Measurements from ENCODE around the gene SORT1. TPM values are rescaled to one million over a fixed set of nuclear protein-coding genes. Genes with fewer than 3 reads are reported as not detected.
"Not testable (repeated sequence)": the region's sequence is repeated elsewhere in the genome, so short reads cannot be mapped to it uniquely, and the experiment has no call there.

SORT1 gene
- total RNA-seq, 4 donors from 2014 or later: 66.6 to 142 (median 105) TPM

DNA sequence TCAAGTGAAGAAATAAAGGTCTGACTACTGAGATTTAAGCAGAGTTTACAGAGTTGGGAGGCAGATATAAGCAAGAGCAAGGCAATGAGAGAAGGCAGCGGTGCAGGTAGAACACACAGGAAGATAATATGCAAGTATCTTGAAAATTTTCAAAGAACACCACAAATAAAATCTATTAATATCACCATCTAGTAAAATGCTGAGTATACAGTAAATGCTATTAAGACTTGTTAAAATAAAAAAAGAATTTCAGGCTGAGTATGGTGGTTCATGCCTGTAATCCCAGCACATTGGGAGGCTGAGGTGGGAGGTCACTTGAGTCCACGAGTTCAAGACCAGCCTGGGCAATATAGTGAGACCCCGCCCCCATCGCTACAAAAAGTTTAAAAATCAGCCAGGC is 20.0 kb downstream of the SORT1 start:
- no peak overlapping the region for H3K27ac ChIP-seq
- no peak overlapping the region for H3K4me3 ChIP-seq
- H3K9me3 ChIP-seq: no peaks in the 10 kb centered on the region
- no peak for ATAC-seq
- no peaks in the 10 kb centered on the region for H3K36me3 ChIP-seq
- WGBS, 2 donors (ENCODE audit: low coverage in 1 of 2): 79 to 86% methylated on average over 1 to 4 of the region's 4 CpGs
- H3K27me3 ChIP-seq: no peaks in the 10 kb centered on the region
- no peak for TF ChIP-seq EP300 (IDR thresholded peaks at IDR 0.05)
- TF ChIP-seq POLR2A (IDR thresholded peaks at IDR 0.05): no peak
- no peak for TF ChIP-seq POLR2AphosphoS5 (IDR thresholded peaks at IDR 0.05)
- TF ChIP-seq, protein P1, sequence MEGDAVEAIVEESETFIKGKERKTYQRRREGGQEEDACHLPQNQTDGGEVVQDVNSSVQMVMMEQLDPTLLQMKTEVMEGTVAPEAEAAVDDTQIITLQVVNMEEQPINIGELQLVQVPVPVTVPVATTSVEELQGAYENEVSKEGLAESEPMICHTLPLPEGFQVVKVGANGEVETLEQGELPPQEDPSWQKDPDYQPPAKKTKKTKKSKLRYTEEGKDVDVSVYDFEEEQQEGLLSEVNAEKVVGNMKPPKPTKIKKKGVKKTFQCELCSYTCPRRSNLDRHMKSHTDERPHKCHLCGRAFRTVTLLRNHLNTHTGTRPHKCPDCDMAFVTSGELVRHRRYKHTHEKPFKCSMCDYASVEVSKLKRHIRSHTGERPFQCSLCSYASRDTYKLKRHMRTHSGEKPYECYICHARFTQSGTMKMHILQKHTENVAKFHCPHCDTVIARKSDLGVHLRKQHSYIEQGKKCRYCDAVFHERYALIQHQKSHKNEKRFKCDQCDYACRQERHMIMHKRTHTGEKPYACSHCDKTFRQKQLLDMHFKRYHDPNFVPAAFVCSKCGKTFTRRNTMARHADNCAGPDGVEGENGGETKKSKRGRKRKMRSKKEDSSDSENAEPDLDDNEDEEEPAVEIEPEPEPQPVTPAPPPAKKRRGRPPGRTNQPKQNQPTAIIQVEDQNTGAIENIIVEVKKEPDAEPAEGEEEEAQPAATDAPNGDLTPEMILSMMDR (IDR thresholded peaks at IDR 0.05): no peak
- peaks cover 3 to 87% (median 28%) of the 10 kb centered on the region in 3 donors for H3K4me1 ChIP-seq

DNA sequence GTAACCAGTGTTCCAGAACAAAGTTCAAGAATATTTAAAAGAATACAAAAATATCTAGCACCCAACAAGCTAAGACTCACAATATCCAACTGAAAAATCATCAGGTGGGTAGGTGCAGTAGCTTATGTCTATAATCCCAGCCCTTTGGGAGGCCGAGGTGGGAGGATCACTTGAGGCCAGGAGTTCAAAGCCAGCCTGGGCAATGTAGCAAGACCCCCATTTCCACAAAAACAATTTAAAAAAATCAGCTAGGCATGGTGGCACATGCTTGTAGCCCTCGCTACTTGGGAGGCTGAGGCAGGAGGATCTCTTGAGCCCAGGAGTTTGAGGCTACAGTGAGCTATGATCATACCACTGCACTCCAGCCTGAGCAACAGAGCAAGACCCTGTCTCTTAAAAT is 24.0 kb downstream of the SORT1 start:
- not testable (repeated sequence) for H3K27me3 ChIP-seq, H3K36me3 ChIP-seq, H3K9me3 ChIP-seq, H3K4me3 ChIP-seq, ATAC-seq
- 88 to 100% methylated on average over 1 to 2 of the region's 2 CpGs for WGBS, 2 donors (ENCODE audit: low coverage in 1 of 2)
- Histone ChIP-seq H3K27ac (peak overlapping the region in 2 of 4 donors; percentile 87 to 88), H3K4me1 (peaks cover 9 to 92% (median 27%) of the 10 kb centered on the region in 3 donors)

DNA sequence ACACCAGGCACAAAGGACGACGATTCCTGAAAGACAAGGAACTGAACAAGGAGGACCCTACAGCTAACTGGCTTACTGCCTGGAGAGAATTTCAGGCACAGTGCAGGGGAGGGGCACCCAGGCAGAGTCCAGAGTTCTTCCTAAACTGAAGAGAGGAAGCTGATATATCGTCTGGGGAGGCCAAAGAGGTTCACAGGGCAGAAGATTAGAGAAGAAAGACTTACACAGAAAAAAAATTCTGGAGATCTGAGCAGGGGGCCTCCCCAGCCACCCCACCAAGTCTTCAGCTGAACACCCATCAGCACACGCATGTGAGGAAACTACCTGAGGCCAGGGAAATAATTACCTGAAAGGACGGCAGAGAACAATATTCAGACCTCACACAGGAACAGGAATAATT is 24.6 kb downstream of the SORT1 start:
- Histone ChIP-seq H3K4me3 (no peak overlapping the region), H3K27ac (peak overlapping the region in 3 of 4 donors; percentile 20 to 88 (median 87)), H3K36me3 (peaks cover 0 to 3% of the 10 kb centered on the region in 2 donors), H3K9me3 (no peaks in the 10 kb centered on the region), H3K27me3 (no peaks in the 10 kb centered on the region), H3K4me1 (peaks cover 9 to 97% (median 27%) of the 10 kb centered on the region in 3 donors)
- TF ChIP-seq POLR2A (IDR thresholded peaks at IDR 0.05) (no peak), EP300 (IDR thresholded peaks at IDR 0.05) (no peak), POLR2AphosphoS5 (IDR thresholded peaks at IDR 0.05) (no peak)
- TF ChIP-seq, protein P1 (IDR thresholded peaks at IDR 0.05): no peak
- no peak for ATAC-seq
- WGBS, 2 donors (ENCODE audit: low coverage in 1 of 2): 39 to 42% methylated on average over 4 to 5 of the region's 5 CpGs

DNA sequence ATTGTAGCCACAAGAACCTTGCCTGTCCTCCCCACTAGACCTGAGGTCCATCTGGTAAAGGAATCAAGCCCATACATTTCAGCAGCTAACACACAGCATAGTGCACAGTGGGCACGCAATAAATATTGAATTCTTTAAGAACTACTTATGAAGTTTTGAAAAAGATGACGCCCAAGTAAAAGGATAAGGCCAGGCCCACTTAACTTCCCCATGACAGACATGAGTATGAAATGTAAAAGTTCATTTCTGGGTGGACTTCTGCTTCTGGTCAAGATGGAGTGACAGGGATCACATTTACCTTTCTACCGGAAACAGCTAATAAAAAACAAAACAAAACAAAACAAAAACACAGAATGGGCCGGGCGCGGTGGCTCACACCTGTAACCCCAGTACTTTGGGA is 25.4 kb downstream of the SORT1 start:
- no peaks in the 10 kb centered on the region for H3K27me3 ChIP-seq
- no peak overlapping the region for H3K4me3 ChIP-seq
- peaks cover 0 to 9% of the 10 kb centered on the region in 2 donors for H3K36me3 ChIP-seq
- H3K27ac ChIP-seq: peak overlapping the region; percentile 85 to 99 (median 88)
- WGBS, 2 donors (ENCODE audit: low coverage in 1 of 2): 93 to 98% methylated on average over 3 to 6 of the region's 6 CpGs
- ATAC-seq: no peak
- TF ChIP-seq, protein P1 (IDR thresholded peaks at IDR 0.05): no peak
- TF ChIP-seq POLR2AphosphoS5 (IDR thresholded peaks at IDR 0.05) (no peak), POLR2A (IDR thresholded peaks at IDR 0.05) (no peak), EP300 (IDR thresholded peaks at IDR 0.05) (no peak)
- no peaks in the 10 kb centered on the region for H3K9me3 ChIP-seq
- peaks cover 9 to 94% (median 24%) of the 10 kb centered on the region in 3 donors for H3K4me1 ChIP-seq

DNA sequence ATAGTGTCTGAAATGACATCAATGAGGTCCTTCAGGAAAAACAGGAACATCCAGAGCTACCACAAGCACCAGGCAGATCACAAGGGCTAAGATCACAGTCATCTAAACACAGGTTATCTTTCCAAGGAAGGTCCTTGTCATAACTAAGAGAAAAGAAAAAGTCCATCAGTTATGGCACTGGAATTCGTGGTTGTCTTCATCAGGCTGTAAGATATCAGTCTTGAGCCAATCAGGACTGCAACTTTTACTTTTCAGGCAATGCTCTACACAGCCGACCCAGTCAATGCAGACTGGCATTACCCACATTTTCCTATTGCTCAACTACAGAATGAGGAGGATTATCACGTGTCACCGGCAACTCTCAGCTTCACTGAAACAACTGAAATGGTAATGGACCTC is 26.4 kb downstream of the SORT1 start:
- WGBS, 2 donors (ENCODE audit: low coverage in 1 of 2): 5 to 26% methylated on average over 2 to 4 of the region's 4 CpGs
- H3K4me3 ChIP-seq: peak overlapping the region; percentile 17 to 23
- H3K4me1 ChIP-seq: peaks cover 9 to 85% (median 24%) of the 10 kb centered on the region in 3 donors
- peak overlapping the region; percentile 85 to 99 (median 88) for H3K27ac ChIP-seq
- peaks cover 0 to 18% of the 10 kb centered on the region in 2 donors for H3K36me3 ChIP-seq
- TF ChIP-seq, protein P1 (IDR thresholded peaks at IDR 0.05): no peak
- TF ChIP-seq EP300 (IDR thresholded peaks at IDR 0.05) (no peak), POLR2A (IDR thresholded peaks at IDR 0.05) (no peak), POLR2AphosphoS5 (IDR thresholded peaks at IDR 0.05) (peak; percentile 83)
- H3K27me3 ChIP-seq: no peaks in the 10 kb centered on the region
- peak; percentile 79 for ATAC-seq
- no peaks in the 10 kb centered on the region for H3K9me3 ChIP-seq
